Gastrocnemius medialis (tissue), 4 donors: ENCODE results near the gene SLC27A3. TPM values are rescaled to one million over a fixed set of nuclear protein-coding genes. Genes with fewer than 3 reads are reported as not detected.

Source experiments
- ATAC-seq, 2 donors: fragments of 150-250 bp; one replicate each; pipeline ENCODE4 v1.9.1; 2016
- DNase-seq, 2 donors: peaks; one replicate each; pipeline ENCODE4 v3.0.0-alpha.2; 2019
- H3K27ac ChIP-seq, 4 donors: fragments of 200-600 bp; sonication (generic); 1 replicate in 1 of 4; 2 replicates in 3 of 4; pipeline ENCODE4 v1.5.1; 2016 to 2018; ENCODE audit warnings: mild to moderate bottlenecking in 2 of 4, moderate library complexity in 1 of 4
- H3K27me3 ChIP-seq, 3 donors: fragments of 200-600 bp; sonication (generic) in 2 of 3; 1 replicate in 1 of 3; 2 replicates in 2 of 3; pipeline versions ENCODE4 v1.5.1 to v1.6.0; 2016 to 2019; ENCODE audit warnings: mild to moderate bottlenecking in 1 of 3, moderate library complexity in 1 of 3
- H3K36me3 ChIP-seq, 2 donors: fragments of 200-600 bp; sonication (generic) in 1 of 2; one replicate each; pipeline ENCODE4 v1.5.1; 2017 to 2018
- H3K4me1 ChIP-seq, 2 donors: fragments of 200-600 bp; sonication (generic) in 1 of 2; one replicate each; pipeline ENCODE4 v1.5.1; 2016 to 2017; ENCODE audit warnings: mild to moderate bottlenecking in 2 of 2
- H3K4me3 ChIP-seq, 4 donors: fragments of 200-600 bp; sonication (generic) in 3 of 4; 1 replicate in 1 of 4; 2 replicates in 3 of 4; pipeline ENCODE4 v1.5.1; 2016 to 2019; ENCODE audit warnings: mild to moderate bottlenecking in 2 of 4
- H3K9me3 ChIP-seq, 3 donors: fragments of 200-600 bp; sonication (generic) in 2 of 3; 1 replicate in 1 of 3; 2 replicates in 2 of 3; pipeline ENCODE4 v1.5.1; 2016 to 2019
- POLR2A ChIP-seq, 2 donors: fragments of 450-650 bp; IDR thresholded peaks; one replicate each; pipeline ENCODE4 v1.6.1; 2017; ENCODE audit warnings: antibody characterized with exemption in 2 of 2, mild to moderate bottlenecking in 2 of 2, moderate library complexity in 2 of 2
- in situ Hi-C, 4 donors: fragments of 200-750 bp; cut with MboI; loops; one replicate each; pipeline versions ENCODE4 v1.15.0 to v1.8.0; 2017; ENCODE audit warnings: low sequenced_read_pairs in 4 of 4
- intact Hi-C: fragments of 100-400 bp; cut with DNase I; formaldehyde crosslinking; loops from one replicate; pipeline ENCODE4 v1.15.1; 2023; ENCODE audit warnings: low total_unique reads
- total RNA-seq, 4 donors: library from RNA; depleted of rRNA; stranded (reverse); fragments of >200 nt; gene quantifications; one replicate each; pipeline versions ENCODE4 v1.1.0 to v1.2.3, GENCODE V29; 2016
- TF ChIP-seq, protein P1 (sequence below), 5 experiments: fragments of 450-650 bp in 3 of 5; fragments of 200-600 bp in 2 of 5; sonication (generic) in 2 of 5; IDR thresholded peaks in 4 of 5; conservative IDR thresholded peaks in 1 of 5; 1 replicate in 4 of 5; 2 replicates in 1 of 5; pipeline ENCODE4 v1.5.1; 2016 to 2019; ENCODE audit warnings: antibody characterized with exemption in 5 of 5, mild to moderate bottlenecking in 3 of 5, moderate library complexity in 3 of 5

Gene SLC27A3, protein sequence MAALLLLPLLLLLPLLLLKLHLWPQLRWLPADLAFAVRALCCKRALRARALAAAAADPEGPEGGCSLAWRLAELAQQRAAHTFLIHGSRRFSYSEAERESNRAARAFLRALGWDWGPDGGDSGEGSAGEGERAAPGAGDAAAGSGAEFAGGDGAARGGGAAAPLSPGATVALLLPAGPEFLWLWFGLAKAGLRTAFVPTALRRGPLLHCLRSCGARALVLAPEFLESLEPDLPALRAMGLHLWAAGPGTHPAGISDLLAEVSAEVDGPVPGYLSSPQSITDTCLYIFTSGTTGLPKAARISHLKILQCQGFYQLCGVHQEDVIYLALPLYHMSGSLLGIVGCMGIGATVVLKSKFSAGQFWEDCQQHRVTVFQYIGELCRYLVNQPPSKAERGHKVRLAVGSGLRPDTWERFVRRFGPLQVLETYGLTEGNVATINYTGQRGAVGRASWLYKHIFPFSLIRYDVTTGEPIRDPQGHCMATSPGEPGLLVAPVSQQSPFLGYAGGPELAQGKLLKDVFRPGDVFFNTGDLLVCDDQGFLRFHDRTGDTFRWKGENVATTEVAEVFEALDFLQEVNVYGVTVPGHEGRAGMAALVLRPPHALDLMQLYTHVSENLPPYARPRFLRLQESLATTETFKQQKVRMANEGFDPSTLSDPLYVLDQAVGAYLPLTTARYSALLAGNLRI
- 1 to 10 TPM; 2.3 to 7.9 (median 3.7) TPM for total RNA-seq

GRCh38 chr1:153774780-153775457 lies at the start of gene SLC27A3:
Gene SLC27A3, plus strand, starts transcription at chr1:153775407. Its CDS starts 91 bp downstream, at chr1:153775498.
- ATAC-seq = peak; percentile 25 to 34
- Histone ChIP-seq H3K4me1 (peaks cover 27 to 45% of the 10 kb centered on the region in 2 donors), H3K27ac (peak within 1 kb of the TSS; percentile 65 to 75 (median 70)), H3K9me3 (no peaks in the 10 kb centered on the region), H3K27me3 (no peaks in the 10 kb centered on the region), H3K4me3 (peak within 1 kb of the TSS; percentile 60 to 72 (median 68)), H3K36me3 (peaks cover 0 to 30% of the 10 kb centered on the region in 2 donors)
- TF ChIP-seq, protein P1, sequence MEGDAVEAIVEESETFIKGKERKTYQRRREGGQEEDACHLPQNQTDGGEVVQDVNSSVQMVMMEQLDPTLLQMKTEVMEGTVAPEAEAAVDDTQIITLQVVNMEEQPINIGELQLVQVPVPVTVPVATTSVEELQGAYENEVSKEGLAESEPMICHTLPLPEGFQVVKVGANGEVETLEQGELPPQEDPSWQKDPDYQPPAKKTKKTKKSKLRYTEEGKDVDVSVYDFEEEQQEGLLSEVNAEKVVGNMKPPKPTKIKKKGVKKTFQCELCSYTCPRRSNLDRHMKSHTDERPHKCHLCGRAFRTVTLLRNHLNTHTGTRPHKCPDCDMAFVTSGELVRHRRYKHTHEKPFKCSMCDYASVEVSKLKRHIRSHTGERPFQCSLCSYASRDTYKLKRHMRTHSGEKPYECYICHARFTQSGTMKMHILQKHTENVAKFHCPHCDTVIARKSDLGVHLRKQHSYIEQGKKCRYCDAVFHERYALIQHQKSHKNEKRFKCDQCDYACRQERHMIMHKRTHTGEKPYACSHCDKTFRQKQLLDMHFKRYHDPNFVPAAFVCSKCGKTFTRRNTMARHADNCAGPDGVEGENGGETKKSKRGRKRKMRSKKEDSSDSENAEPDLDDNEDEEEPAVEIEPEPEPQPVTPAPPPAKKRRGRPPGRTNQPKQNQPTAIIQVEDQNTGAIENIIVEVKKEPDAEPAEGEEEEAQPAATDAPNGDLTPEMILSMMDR (IDR thresholded peaks at IDR 0.05 in 4 of 5, conservative IDR thresholded peaks at IDR 0.05 in 1 of 5) = no peak
- TF ChIP-seq POLR2A (IDR thresholded peaks at IDR 0.05) = no peak
- intact Hi-C loops = no loop called here
- DNase-seq = peak in 1 of 2 donors; percentile 56
- in situ Hi-C loops = loop anchor here in 1 of 4 donors (10.0 kb wide), 1 partner anchor 100 kb away; the partner anchor contains the start of genes ILF2 and NPR1

DNA sequence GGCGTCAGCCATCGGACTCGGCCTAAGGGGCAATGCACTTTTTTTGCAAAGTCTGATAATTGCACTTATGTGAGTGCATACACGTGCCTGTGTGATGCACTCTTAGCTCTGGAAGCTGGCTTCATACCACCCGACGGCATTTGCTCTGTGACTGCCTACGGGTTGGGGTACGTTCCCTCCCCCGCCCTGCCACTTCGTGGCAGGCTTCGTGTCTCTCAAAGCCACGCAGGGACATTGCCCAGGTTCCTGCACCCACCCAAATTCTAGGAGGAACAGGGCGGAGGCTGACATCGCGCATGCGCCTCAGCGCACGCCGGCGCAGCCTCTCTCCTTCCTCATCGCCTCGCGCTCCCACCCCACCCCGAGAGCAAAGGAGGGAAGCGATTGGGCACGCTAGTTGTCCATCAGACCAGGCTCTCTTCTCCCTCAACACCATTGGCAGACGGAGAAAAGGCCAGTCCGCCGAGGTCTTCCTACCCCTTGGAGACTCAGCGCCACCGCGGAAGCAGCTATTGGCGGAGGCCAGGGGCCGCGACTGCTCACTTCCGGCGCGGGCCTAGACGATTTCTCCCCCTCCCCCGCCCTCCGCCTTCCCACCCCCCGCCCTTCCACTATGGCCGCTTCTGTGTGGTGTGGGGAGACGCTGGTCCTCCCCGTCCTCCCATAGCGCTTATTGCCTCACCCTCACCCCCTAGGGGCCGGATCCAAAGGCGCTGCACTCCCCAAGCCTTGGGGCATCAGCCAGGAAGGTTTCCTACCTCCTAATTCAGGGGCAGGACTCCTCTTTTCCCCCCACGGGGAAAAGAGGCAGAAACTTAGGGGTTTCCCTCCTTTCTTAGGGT lies 47.5 kb upstream of the SLC27A3 start, which contains the start of gene INTS3:
INTS3 (plus strand) TSS at position 588 of the 842 bp plus-strand sequence. CDS start 585 bp downstream, outside the sequence.
- DNase-seq (peak; percentile 100), ATAC-seq (peak; percentile 99 to 100)
- Histone ChIP-seq H3K9me3 (no peaks in the 10 kb centered on the region), H3K27ac (peak within 1 kb of the TSS; percentile 95 to 100 (median 98)), H3K27me3 (no peaks in the 10 kb centered on the region), H3K4me3 (peak within 1 kb of the TSS; percentile 77 to 96 (median 88)), H3K4me1 (peaks cover 20 to 24% of the 10 kb centered on the region in 2 donors), H3K36me3 (no peaks in the 10 kb centered on the region)
- in situ Hi-C loops = loop anchor here in 2 of 4 donors (25.0 kb wide), 2 partner anchors 140 to 365 kb away; partner anchors contain the start of gene S100A9 (in 1 of the 2)
- intact Hi-C loops = loop anchor here (1.0 to 5.0 kb wide), 2 partner anchors 22 to 55 kb away; partner anchors contain the start of gene ILF2
- peak; percentile 42 to 52 for TF ChIP-seq POLR2A (IDR thresholded peaks at IDR 0.05)
- TF ChIP-seq, protein P1 (IDR thresholded peaks at IDR 0.05 in 4 of 5, conservative IDR thresholded peaks at IDR 0.05 in 1 of 5) = peak in 2 of 5 experiments; percentile 12 to 32

- Histone ChIP-seq H3K36me3 (no peaks in the 10 kb centered on the region), H3K9me3 (no peaks in the 10 kb centered on the region), H3K27ac (peak overlapping the region; percentile 95 to 100 (median 98)), H3K4me3 (peak overlapping the region; percentile 77 to 96 (median 88)), H3K4me1 (peaks cover 20 to 24% of the 10 kb centered on the region in 2 donors), H3K27me3 (no peaks in the 10 kb centered on the region)
- no peak for TF ChIP-seq POLR2A (IDR thresholded peaks at IDR 0.05)
- TF ChIP-seq, protein P1 (IDR thresholded peaks at IDR 0.05 in 4 of 5, conservative IDR thresholded peaks at IDR 0.05 in 1 of 5) = peak in 1 of 5 experiments; percentile 5
- ATAC-seq = peak; percentile 28 to 47
- intact Hi-C loops = loop anchor here (5.0 kb wide), 1 partner anchor 56 kb away; the partner anchor contains the start of gene ILF2
- DNase-seq = peak in 1 of 2 donors; percentile 40
- in situ Hi-C loops = loop anchor here in 2 of 4 donors (25.0 kb wide), 2 partner anchors 141 to 366 kb away; partner anchors contain the start of gene S100A9 (in 1 of the 2)
These were observed 46.7 kb upstream of the SLC27A3 start for GRCh38 chr1:153728305-153729066.
